Large intestine (tissue), 3 donors: Measurements from ENCODE around the gene CACHD1. TPM values are rescaled to one million over a fixed set of nuclear protein-coding genes. Genes with fewer than 3 reads are reported as not detected.
"Not testable (repeated sequence)": the region's sequence is repeated elsewhere in the genome, so short reads cannot be mapped to it uniquely, and the experiment has no call there.

Experiments used
- DNase-seq, 2 donors: peaks; one replicate each; pipeline versions ENCODE4 v3.0.0 to v3.0.0-alpha.2; 2013
- H3K27ac ChIP-seq: one replicate; pipeline ENCODE4 v1.5.1; 2013; ENCODE audit warnings: low read length
- H3K27me3 ChIP-seq: 2 replicates; pipeline ENCODE4 v1.6.1; 2013; ENCODE audit warnings: low read length; ENCODE audit not compliant: control insufficient read depth, insufficient read depth
- H3K36me3 ChIP-seq: 2 replicates; pipeline ENCODE4 v1.6.1; 2013; ENCODE audit warnings: low read length; ENCODE audit not compliant: control insufficient read depth, insufficient read depth
- H3K4me1 ChIP-seq: one replicate; pipeline ENCODE4 v1.6.1; 2013; ENCODE audit warnings: low read length; ENCODE audit not compliant: control insufficient read depth, insufficient read depth
- H3K4me3 ChIP-seq: one replicate; pipeline ENCODE4 v1.5.1; 2013; ENCODE audit warnings: low read length
- H3K9me3 ChIP-seq: one replicate; pipeline ENCODE4 v1.6.1; 2013; ENCODE audit warnings: mild to moderate bottlenecking, low read depth, low read length, moderate library complexity; ENCODE audit not compliant: control insufficient read depth
- WGBS: methylation state at CpG from one replicate; pipeline ENCODE4 v1.1.5; 2013; ENCODE audit warnings: low lambda C conversion rate; ENCODE audit not compliant: insufficient coverage; 5-methylcytosine and 5-hydroxymethylcytosine counted together
- polyA plus RNA-seq: library from polyadenylated mRNA; unstranded; fragments of 120-200 nt; gene quantifications from one replicate; pipeline ENCODE4 v1.2.1, GENCODE V29; 2013

CACHD1 gene
- polyA plus RNA-seq, 1 donor, result 9.6 TPM

GRCh38 chr1:64692911-64693310, 223.0 kb downstream of the CACHD1 start:
- H3K27ac ChIP-seq, result no peak overlapping the region
- H3K4me3 ChIP-seq, result no peak overlapping the region
- H3K4me1 ChIP-seq, result no peaks in the 10 kb centered on the region
- no peaks in the 10 kb centered on the region for H3K27me3 ChIP-seq
- H3K9me3 ChIP-seq, result no peaks in the 10 kb centered on the region
- no peak for DNase-seq
- H3K36me3 ChIP-seq, result peaks cover 14% of the 10 kb centered on the region
- WGBS, result no CpG with 5 or more reads among the region's 1 CpG

- 100% methylated on average over 1 of the region's 5 CpGs for WGBS
- no peak overlapping the region for H3K27ac ChIP-seq
- DNase-seq, result no peak
- peaks cover 14% of the 10 kb centered on the region for H3K36me3 ChIP-seq
- no peaks in the 10 kb centered on the region for H3K4me1 ChIP-seq
- no peaks in the 10 kb centered on the region for H3K27me3 ChIP-seq
- no peaks in the 10 kb centered on the region for H3K9me3 ChIP-seq
- H3K4me3 ChIP-seq, result no peak overlapping the region
Observed at GRCh38 chr1:64693406-64693805, 223.5 kb downstream of the CACHD1 start.

GRCh38 chr1:64696879-64697278, 226.9 kb downstream of the CACHD1 start:
- H3K4me3 ChIP-seq, result no peak overlapping the region
- 100% methylated on average over 1 of the region's 3 CpGs for WGBS

GRCh38 chr1:64699327-64699726, 229.4 kb downstream of the CACHD1 start:
- no peak overlapping the region for H3K27ac ChIP-seq
- no peaks in the 10 kb centered on the region for H3K27me3 ChIP-seq
- no peaks in the 10 kb centered on the region for H3K9me3 ChIP-seq
- no peaks in the 10 kb centered on the region for H3K4me1 ChIP-seq
- 90% methylated on average over 2 of the region's 8 CpGs for WGBS
- no peak overlapping the region for H3K4me3 ChIP-seq
- DNase-seq, result no peak
- no peaks in the 10 kb centered on the region for H3K36me3 ChIP-seq

More at GRCh38 chr1:64696879-64697278, 226.9 kb downstream of the CACHD1 start:
- Histone ChIP-seq H3K4me1 (no peaks in the 10 kb centered on the region), H3K27ac (no peak overlapping the region), H3K27me3 (no peaks in the 10 kb centered on the region), H3K9me3 (no peaks in the 10 kb centered on the region), H3K36me3 (peaks cover under 1% of the 10 kb centered on the region)
- DNase-seq, result no peak

GRCh38 chr1:64701071-64701470, 231.1 kb downstream of the CACHD1 start:
- no peaks in the 10 kb centered on the region for H3K27me3 ChIP-seq
- no peaks in the 10 kb centered on the region for H3K36me3 ChIP-seq
- H3K4me3 ChIP-seq, result no peak overlapping the region
- H3K27ac ChIP-seq, result no peak overlapping the region
- no peaks in the 10 kb centered on the region for H3K9me3 ChIP-seq
- DNase-seq, result no peak
- no CpG with 5 or more reads among the region's 5 CpGs for WGBS
- H3K4me1 ChIP-seq, result no peaks in the 10 kb centered on the region

GRCh38 chr1:64701886-64702285, 232.0 kb downstream of the CACHD1 start:
- no peaks in the 10 kb centered on the region for H3K4me1 ChIP-seq
- no peaks in the 10 kb centered on the region for H3K9me3 ChIP-seq
- WGBS, result no CpG with 5 or more reads among the region's 2 CpGs
- no peaks in the 10 kb centered on the region for H3K27me3 ChIP-seq
- H3K36me3 ChIP-seq, result no peaks in the 10 kb centered on the region
- DNase-seq, result no peak
- no peak overlapping the region for H3K4me3 ChIP-seq
- no peak overlapping the region for H3K27ac ChIP-seq

GRCh38 chr1:64702670-64703069, 232.7 kb downstream of the CACHD1 start:
- not testable (repeated sequence) for H3K27ac ChIP-seq, H3K27me3 ChIP-seq, H3K4me1 ChIP-seq, DNase-seq, H3K9me3 ChIP-seq, H3K4me3 ChIP-seq, H3K36me3 ChIP-seq
- 80% methylated on average over 2 of the region's 3 CpGs for WGBS

GRCh38 chr1:64703600-64703999, 233.7 kb downstream of the CACHD1 start:
- Histone ChIP-seq H3K4me1 (no peaks in the 10 kb centered on the region), H3K27me3 (no peaks in the 10 kb centered on the region), H3K4me3 (no peak overlapping the region), H3K27ac (no peak overlapping the region), H3K9me3 (no peaks in the 10 kb centered on the region), H3K36me3 (no peaks in the 10 kb centered on the region)
- DNase-seq, result no peak
- WGBS, result no CpG with 5 or more reads among the region's 2 CpGs

- Histone ChIP-seq H3K4me3 (no peak overlapping the region), H3K27ac (no peak overlapping the region), H3K9me3 (no peaks in the 10 kb centered on the region), H3K36me3 (no peaks in the 10 kb centered on the region), H3K4me1 (no peaks in the 10 kb centered on the region), H3K27me3 (no peaks in the 10 kb centered on the region)
- 80% methylated on average over 1 of the region's 1 CpG for WGBS
- DNase-seq, result no peak
Observed at GRCh38 chr1:64705591-64705990, 235.7 kb downstream of the CACHD1 start.

- no peak overlapping the region for H3K27ac ChIP-seq
- H3K36me3 ChIP-seq, result no peaks in the 10 kb centered on the region
- no peaks in the 10 kb centered on the region for H3K4me1 ChIP-seq
- WGBS, result no CpG with 5 or more reads among the region's 1 CpG
- no peak for DNase-seq
- no peaks in the 10 kb centered on the region for H3K27me3 ChIP-seq
- H3K9me3 ChIP-seq, result no peaks in the 10 kb centered on the region
- H3K4me3 ChIP-seq, result no peak overlapping the region
Observed at GRCh38 chr1:64711266-64711665, 241.3 kb downstream of the CACHD1 start.

GRCh38 chr1:64712049-64712448, 242.1 kb downstream of the CACHD1 start:
- WGBS, result 86% methylated on average over 2 of the region's 2 CpGs
- no peaks in the 10 kb centered on the region for H3K27me3 ChIP-seq
- no peaks in the 10 kb centered on the region for H3K9me3 ChIP-seq
- no peak overlapping the region for H3K27ac ChIP-seq
- H3K4me1 ChIP-seq, result no peaks in the 10 kb centered on the region
- no peak overlapping the region for H3K4me3 ChIP-seq
- no peaks in the 10 kb centered on the region for H3K36me3 ChIP-seq
- DNase-seq, result no peak
